ENCODE results near the gene SGCE.

SGCE gene

DNA sequence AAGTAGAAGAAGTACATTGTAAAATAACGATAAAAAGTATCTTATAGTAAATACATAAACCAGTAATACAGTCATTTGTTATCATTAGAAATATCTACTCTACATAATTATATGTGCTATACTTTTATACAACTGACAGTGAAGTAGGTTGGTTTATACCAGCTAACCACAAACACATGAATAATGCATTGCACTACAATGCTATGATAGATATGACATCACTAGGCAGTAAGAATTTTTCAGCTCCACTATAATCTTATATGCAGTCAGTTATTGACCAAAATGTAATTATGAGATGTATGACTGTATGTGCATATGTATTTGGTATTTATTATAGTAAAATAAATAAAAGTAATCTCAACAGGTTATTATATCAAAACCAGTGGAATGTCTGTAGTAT is 23.4 kb upstream of the SGCE start:
- Histone ChIP-seq H3K36me3 (ENCODE audit: control insufficient read depth, insufficient read depth, low read length) (no peaks in the 10 kb centered on the region), H3K4me3 (ENCODE audit: insufficient read depth, low read depth, low read length, poor library complexity, severe bottlenecking) (no peak overlapping the region)
- DNase-seq: no peak

DNA sequence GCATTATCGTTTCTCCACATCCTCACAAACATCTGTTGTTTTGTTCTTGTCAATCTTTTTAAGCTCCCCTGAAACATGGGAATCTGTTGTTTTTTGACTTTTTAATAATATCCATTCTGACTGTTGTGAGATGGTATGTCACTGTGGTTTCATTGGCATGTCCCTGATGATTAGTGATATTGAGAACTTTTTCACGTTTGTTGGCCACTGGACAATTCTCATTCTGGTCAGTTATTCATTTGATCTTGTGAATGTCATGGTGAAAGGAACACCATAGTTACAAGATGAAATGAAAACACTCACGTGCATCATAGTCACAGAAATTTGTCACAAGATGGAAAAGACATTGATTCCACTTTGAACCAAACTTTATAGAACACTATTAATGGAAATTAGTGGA is 20.5 kb upstream of the SGCE start:
- no peak for DNase-seq
- H3K27me3 ChIP-seq (replicated peaks; ENCODE audit: control insufficient read depth, insufficient read depth, low read length, poor library complexity, severe bottlenecking): no peaks in the 10 kb centered on the region
- no peaks in the 10 kb centered on the region for H3K4me1 ChIP-seq (ENCODE audit: control insufficient read depth, insufficient read depth, low read length, poor library complexity, severe bottlenecking)
- H3K9me3 ChIP-seq (ENCODE audit: control insufficient read depth, low read length): no peaks in the 10 kb centered on the region
- no peak overlapping the region for H3K27ac ChIP-seq (ENCODE audit: insufficient read depth, low read length, poor library complexity, severe bottlenecking)
- no peak overlapping the region for H3K4me3 ChIP-seq (ENCODE audit: insufficient read depth, low read depth, low read length, poor library complexity, severe bottlenecking)
- H3K36me3 ChIP-seq (ENCODE audit: control insufficient read depth, insufficient read depth, low read length): no peaks in the 10 kb centered on the region

More for the DNA sequence above, 23.4 kb upstream of the SGCE start:
- no peak overlapping the region for H3K27ac ChIP-seq (ENCODE audit: insufficient read depth, low read length, poor library complexity, severe bottlenecking)
- H3K9me3 ChIP-seq (ENCODE audit: control insufficient read depth, low read length): no peaks in the 10 kb centered on the region
- H3K27me3 ChIP-seq (replicated peaks; ENCODE audit: control insufficient read depth, insufficient read depth, low read length, poor library complexity, severe bottlenecking): no peaks in the 10 kb centered on the region
- H3K4me1 ChIP-seq (ENCODE audit: control insufficient read depth, insufficient read depth, low read length, poor library complexity, severe bottlenecking): no peaks in the 10 kb centered on the region

DNA sequence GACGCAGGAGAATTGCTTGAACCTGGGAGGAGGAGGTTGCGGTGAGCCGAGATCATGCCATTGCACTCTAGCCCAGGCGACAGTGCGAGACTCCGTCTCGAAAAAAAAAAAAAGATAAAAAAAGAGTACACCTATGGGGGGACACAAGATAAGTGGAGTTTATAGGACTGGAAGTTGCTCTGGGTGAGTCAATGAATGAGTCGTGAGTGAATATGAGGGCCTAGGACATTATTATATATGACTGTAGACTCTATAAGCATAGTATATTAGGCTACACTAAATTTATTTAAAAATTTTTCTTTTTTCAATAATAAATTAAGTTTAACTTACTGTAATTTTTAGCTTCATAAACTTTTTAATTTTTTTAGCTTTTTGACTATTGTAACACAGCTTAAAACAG is 19.4 kb upstream of the SGCE start:
- Histone ChIP-seq H3K4me1 (ENCODE audit: control insufficient read depth, insufficient read depth, low read length, poor library complexity, severe bottlenecking) (no peaks in the 10 kb centered on the region), H3K4me3 (ENCODE audit: insufficient read depth, low read depth, low read length, poor library complexity, severe bottlenecking) (no peak overlapping the region), H3K27ac (ENCODE audit: insufficient read depth, low read length, poor library complexity, severe bottlenecking) (no peak overlapping the region), H3K36me3 (ENCODE audit: control insufficient read depth, insufficient read depth, low read length) (no peaks in the 10 kb centered on the region), H3K9me3 (ENCODE audit: control insufficient read depth, low read length) (no peaks in the 10 kb centered on the region), H3K27me3 (replicated peaks; ENCODE audit: control insufficient read depth, insufficient read depth, low read length, poor library complexity, severe bottlenecking) (no peaks in the 10 kb centered on the region)
- no peak for DNase-seq

DNA sequence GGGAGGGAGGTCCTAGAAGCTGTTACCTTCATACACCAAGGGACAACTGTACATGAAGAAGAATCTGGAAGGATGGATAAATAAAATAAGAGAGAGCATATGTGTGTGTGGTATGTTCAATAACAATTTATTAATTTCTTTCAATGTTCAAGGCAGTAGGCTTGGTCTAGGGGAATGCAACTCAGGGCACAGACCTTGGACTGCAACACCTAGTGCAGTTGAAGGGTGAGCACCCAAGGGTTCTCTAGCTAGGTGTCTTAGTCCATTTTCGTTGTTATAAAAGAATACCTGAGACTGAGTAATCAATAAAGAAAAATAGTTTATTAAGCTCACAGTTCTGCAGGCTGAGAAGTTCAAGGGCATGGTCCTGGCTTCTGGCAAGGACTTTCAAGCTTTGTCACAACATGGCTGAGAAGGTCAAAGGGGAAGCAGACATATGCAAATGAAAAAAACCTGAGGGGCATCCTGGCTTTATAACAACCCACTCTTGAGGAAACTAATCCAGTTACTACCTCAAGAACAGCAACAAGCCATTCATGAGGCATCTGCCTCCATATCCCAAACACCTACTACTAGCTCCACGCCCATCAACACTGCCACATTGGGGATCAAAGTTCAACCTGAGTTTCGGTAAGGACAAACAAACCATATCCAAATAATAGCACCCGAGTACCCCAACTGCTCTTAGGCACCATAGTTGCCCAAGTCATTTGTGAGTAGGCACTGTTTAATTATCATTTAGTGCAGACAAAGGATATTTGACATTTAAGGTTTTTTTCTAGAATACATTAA is 15.7 kb upstream of the SGCE start:
- Histone ChIP-seq H3K27me3 (replicated peaks; ENCODE audit: control insufficient read depth, insufficient read depth, low read length, poor library complexity, severe bottlenecking) (no peaks in the 10 kb centered on the region), H3K36me3 (ENCODE audit: control insufficient read depth, insufficient read depth, low read length) (no peaks in the 10 kb centered on the region), H3K9me3 (ENCODE audit: control insufficient read depth, low read length) (no peaks in the 10 kb centered on the region), H3K4me3 (ENCODE audit: insufficient read depth, low read depth, low read length, poor library complexity, severe bottlenecking) (no peak overlapping the region), H3K27ac (ENCODE audit: insufficient read depth, low read length, poor library complexity, severe bottlenecking) (no peak overlapping the region), H3K4me1 (ENCODE audit: control insufficient read depth, insufficient read depth, low read length, poor library complexity, severe bottlenecking) (no peaks in the 10 kb centered on the region)
- DNase-seq: no peak

DNA sequence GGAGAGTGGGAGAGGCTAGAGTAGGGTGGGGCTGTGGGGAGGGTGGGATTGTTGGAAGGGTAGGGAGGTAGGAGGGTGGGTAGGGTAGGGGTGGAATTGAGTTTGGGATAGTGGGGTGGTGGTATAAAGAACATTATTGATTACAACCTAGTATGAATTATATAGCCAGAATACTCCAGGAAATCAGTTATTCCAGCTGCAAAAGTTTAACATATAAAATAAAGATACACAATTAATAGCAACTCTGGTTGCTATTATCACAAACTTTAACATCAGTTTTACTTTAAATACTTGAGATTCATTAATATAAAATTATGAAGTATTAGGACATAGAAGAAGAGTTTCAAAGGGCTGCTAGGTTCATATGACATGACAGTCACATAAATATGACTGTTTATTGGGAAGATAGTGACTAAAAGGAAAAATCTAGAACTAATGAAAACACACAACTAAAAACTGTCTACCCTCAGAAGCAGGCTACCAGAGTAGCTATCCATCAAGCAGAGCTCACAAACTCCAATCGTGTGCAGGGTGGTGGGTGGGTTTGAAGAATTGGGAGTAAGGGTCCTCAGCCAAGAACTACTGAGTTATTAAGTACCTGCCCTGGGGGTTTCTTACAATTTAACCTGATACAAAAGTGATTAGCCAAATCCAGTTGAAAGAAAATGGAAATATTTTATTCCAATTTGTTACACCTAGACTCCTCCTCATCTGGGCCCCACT is 14.0 kb upstream of the SGCE start:
- Histone ChIP-seq H3K4me3 (ENCODE audit: insufficient read depth, low read depth, low read length, poor library complexity, severe bottlenecking) (no peak overlapping the region), H3K9me3 (ENCODE audit: control insufficient read depth, low read length) (no peaks in the 10 kb centered on the region), H3K4me1 (ENCODE audit: control insufficient read depth, insufficient read depth, low read length, poor library complexity, severe bottlenecking) (no peaks in the 10 kb centered on the region), H3K27me3 (replicated peaks; ENCODE audit: control insufficient read depth, insufficient read depth, low read length, poor library complexity, severe bottlenecking) (no peaks in the 10 kb centered on the region), H3K27ac (ENCODE audit: insufficient read depth, low read length, poor library complexity, severe bottlenecking) (no peak overlapping the region), H3K36me3 (ENCODE audit: control insufficient read depth, insufficient read depth, low read length) (no peaks in the 10 kb centered on the region)
- no peak for DNase-seq

DNA sequence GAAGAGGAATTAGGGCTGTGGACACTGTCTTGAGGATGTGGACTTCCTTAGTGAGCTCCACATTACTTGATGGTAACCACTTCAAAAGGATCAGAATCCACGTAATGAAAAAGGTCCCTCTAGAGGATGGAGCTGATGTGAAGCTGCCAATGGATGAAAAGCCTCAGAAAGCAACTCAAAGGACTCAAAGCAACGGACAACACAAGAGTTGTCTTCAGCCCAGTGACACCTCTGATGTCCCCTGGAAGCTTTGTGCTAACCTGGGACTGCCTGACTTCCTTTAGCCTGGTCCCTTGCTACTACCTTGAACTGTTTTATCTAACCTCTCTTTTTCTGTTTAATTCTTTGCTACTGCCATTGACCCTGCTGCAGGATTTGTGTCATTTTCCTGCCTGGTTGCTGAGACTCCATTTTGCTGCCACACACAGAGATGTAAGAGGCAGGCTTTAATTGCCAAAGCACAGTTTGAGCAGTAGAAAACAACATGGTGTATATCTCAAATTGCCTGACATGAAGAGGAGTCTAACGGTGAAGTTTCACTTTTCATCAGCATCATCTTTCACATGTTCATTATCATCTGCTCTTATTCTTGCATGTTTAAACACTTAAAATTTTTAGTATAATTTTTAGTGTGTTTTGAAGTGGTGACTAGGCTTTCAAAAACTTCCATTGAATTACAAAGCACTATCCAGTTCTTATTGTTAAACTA is 11.1 kb upstream of the SGCE start:
- H3K4me3 ChIP-seq (ENCODE audit: insufficient read depth, low read depth, low read length, poor library complexity, severe bottlenecking): no peak overlapping the region
- no peaks in the 10 kb centered on the region for H3K27me3 ChIP-seq (replicated peaks; ENCODE audit: control insufficient read depth, insufficient read depth, low read length, poor library complexity, severe bottlenecking)
- no peaks in the 10 kb centered on the region for H3K4me1 ChIP-seq (ENCODE audit: control insufficient read depth, insufficient read depth, low read length, poor library complexity, severe bottlenecking)
- DNase-seq: no peak
- H3K27ac ChIP-seq (ENCODE audit: insufficient read depth, low read length, poor library complexity, severe bottlenecking): no peak overlapping the region
- H3K9me3 ChIP-seq (ENCODE audit: control insufficient read depth, low read length): no peaks in the 10 kb centered on the region
- H3K36me3 ChIP-seq (ENCODE audit: control insufficient read depth, insufficient read depth, low read length): no peaks in the 10 kb centered on the region

GRCh38 chr7:94665426-94665825 is 9.5 kb upstream of the SGCE start:
- no peak overlapping the region for H3K27ac ChIP-seq (ENCODE audit: insufficient read depth, low read length, poor library complexity, severe bottlenecking)
- DNase-seq: no peak
- no peaks in the 10 kb centered on the region for H3K4me1 ChIP-seq (ENCODE audit: control insufficient read depth, insufficient read depth, low read length, poor library complexity, severe bottlenecking)
- no peaks in the 10 kb centered on the region for H3K36me3 ChIP-seq (ENCODE audit: control insufficient read depth, insufficient read depth, low read length)
- no peaks in the 10 kb centered on the region for H3K27me3 ChIP-seq (replicated peaks; ENCODE audit: control insufficient read depth, insufficient read depth, low read length, poor library complexity, severe bottlenecking)
- no peak overlapping the region for H3K4me3 ChIP-seq (ENCODE audit: insufficient read depth, low read depth, low read length, poor library complexity, severe bottlenecking)
- no peaks in the 10 kb centered on the region for H3K9me3 ChIP-seq (ENCODE audit: control insufficient read depth, low read length)

DNA sequence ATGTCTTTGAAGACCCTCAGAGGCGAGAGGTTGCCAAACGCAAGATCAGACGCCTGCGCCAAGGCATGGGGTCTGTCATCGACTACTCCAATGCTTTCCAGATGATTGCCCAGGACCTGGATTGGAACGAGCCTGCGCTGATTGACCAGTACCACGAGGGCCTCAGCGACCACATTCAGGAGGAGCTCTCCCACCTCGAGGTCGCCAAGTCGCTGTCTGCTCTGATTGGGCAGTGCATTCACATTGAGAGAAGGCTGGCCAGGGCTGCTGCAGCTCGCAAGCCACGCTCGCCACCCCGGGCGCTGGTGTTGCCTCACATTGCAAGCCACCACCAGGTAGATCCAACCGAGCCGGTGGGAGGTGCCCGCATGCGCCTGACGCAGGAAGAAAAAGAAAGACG is 8.1 kb upstream of the SGCE start:
- H3K4me1 ChIP-seq (ENCODE audit: control insufficient read depth, insufficient read depth, low read length, poor library complexity, severe bottlenecking): no peaks in the 10 kb centered on the region
- H3K4me3 ChIP-seq (ENCODE audit: insufficient read depth, low read depth, low read length, poor library complexity, severe bottlenecking): no peak overlapping the region
- H3K9me3 ChIP-seq (ENCODE audit: control insufficient read depth, low read length): no peaks in the 10 kb centered on the region
- H3K36me3 ChIP-seq (ENCODE audit: control insufficient read depth, insufficient read depth, low read length): no peaks in the 10 kb centered on the region
- H3K27ac ChIP-seq (ENCODE audit: insufficient read depth, low read length, poor library complexity, severe bottlenecking): no peak overlapping the region
- H3K27me3 ChIP-seq (replicated peaks; ENCODE audit: control insufficient read depth, insufficient read depth, low read length, poor library complexity, severe bottlenecking): no peaks in the 10 kb centered on the region
- DNase-seq: no peak

GRCh38 chr7:94662548-94662947 is 6.6 kb upstream of the SGCE start:
- H3K36me3 ChIP-seq (ENCODE audit: control insufficient read depth, insufficient read depth, low read length): no peaks in the 10 kb centered on the region
- no peaks in the 10 kb centered on the region for H3K4me1 ChIP-seq (ENCODE audit: control insufficient read depth, insufficient read depth, low read length, poor library complexity, severe bottlenecking)
- no peaks in the 10 kb centered on the region for H3K27me3 ChIP-seq (replicated peaks; ENCODE audit: control insufficient read depth, insufficient read depth, low read length, poor library complexity, severe bottlenecking)
- H3K9me3 ChIP-seq (ENCODE audit: control insufficient read depth, low read length): no peaks in the 10 kb centered on the region
- no peak overlapping the region for H3K27ac ChIP-seq (ENCODE audit: insufficient read depth, low read length, poor library complexity, severe bottlenecking)
- no peak overlapping the region for H3K4me3 ChIP-seq (ENCODE audit: insufficient read depth, low read depth, low read length, poor library complexity, severe bottlenecking)
- no peak for DNase-seq

DNA sequence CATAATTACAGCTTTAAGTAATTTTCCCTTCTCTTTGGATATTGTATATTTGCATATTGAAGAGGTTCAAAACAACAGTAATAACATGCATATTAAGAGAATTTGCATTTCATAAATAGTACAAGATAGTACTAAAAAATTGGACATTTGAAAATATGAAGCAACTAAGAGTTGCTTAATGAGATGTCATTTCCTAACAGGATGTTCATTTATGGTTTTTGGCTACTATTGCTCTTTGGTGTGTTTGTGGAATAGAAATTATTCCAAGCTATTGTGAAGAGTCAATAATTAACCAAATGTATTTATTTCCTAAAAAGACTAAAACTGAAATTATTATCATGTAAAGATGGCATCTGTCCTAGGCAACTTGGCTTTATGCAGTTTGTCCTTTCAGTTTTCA is 4.1 kb upstream of the SGCE start:
- Histone ChIP-seq H3K27me3 (replicated peaks; ENCODE audit: control insufficient read depth, insufficient read depth, low read length, poor library complexity, severe bottlenecking) (peaks cover 5% of the 10 kb centered on the region), H3K36me3 (ENCODE audit: control insufficient read depth, insufficient read depth, low read length) (no peaks in the 10 kb centered on the region), H3K9me3 (ENCODE audit: control insufficient read depth, low read length) (no peaks in the 10 kb centered on the region), H3K4me3 (ENCODE audit: insufficient read depth, low read depth, low read length, poor library complexity, severe bottlenecking) (no peak overlapping the region), H3K27ac (ENCODE audit: insufficient read depth, low read length, poor library complexity, severe bottlenecking) (no peak overlapping the region), H3K4me1 (ENCODE audit: control insufficient read depth, insufficient read depth, low read length, poor library complexity, severe bottlenecking) (peaks cover 9% of the 10 kb centered on the region)
- no peak for DNase-seq
